Right atrium auricular region (tissue), 2 donors: ENCODE measurements around the gene CHRNE. TPM values are rescaled to one million over a fixed set of nuclear protein-coding genes. Genes with fewer than 3 reads are reported as not detected.

ENCODE experiments used
- DNase-seq: peaks from one replicate; pipeline ENCODE4 v3.0.0-alpha.2; 2019; ENCODE audit warnings: low spot score
- H3K27ac ChIP-seq, 2 donors: fragments of 200-600 bp; sonication (generic); 1 replicate in 1 of 2; 2 replicates in 1 of 2; pipeline ENCODE4 v1.5.1; 2016 to 2019
- H3K27me3 ChIP-seq, 2 donors: fragments of 200-600 bp; sonication (generic); one replicate each; pipeline versions ENCODE4 v1.5.1 to v1.6.0; 2017 to 2019
- H3K36me3 ChIP-seq: fragments of 200-600 bp; sonication (generic); one replicate; pipeline ENCODE4 v1.5.1; 2016
- H3K4me1 ChIP-seq, 2 donors: fragments of 200-600 bp; sonication (generic); one replicate each; pipeline versions ENCODE4 v1.5.1 to v1.6.0; 2017 to 2019
- H3K4me3 ChIP-seq, 2 donors: fragments of 200-600 bp; sonication (generic); 1 replicate in 1 of 2; 2 replicates in 1 of 2; pipeline ENCODE4 v1.5.1; 2017 to 2019; ENCODE audit warnings: mild to moderate bottlenecking in 1 of 2, moderate library complexity in 1 of 2
- H3K9me3 ChIP-seq, 2 donors: fragments of 200-600 bp; sonication (generic); one replicate each; pipeline ENCODE4 v1.5.1; 2019
- CTCF ChIP-seq, 2 donors: fragments of 200-600 bp; sonication (generic); IDR thresholded peaks; one replicate each; pipeline ENCODE4 v1.5.1; 2019; ENCODE audit warnings: antibody characterized with exemption in 2 of 2
- total RNA-seq, 2 donors: library from RNA; depleted of rRNA; stranded (reverse); fragments of >200 nt; gene quantifications; one replicate each; pipeline ENCODE4 v1.1.0, GENCODE V29; 2016

CHRNE gene
- total RNA-seq, 2 donors from 2014 or later = 49.3 to 167 TPM

GRCh38 chr17:4902540-4902939 lies 358 bp downstream of the CHRNE start:
- no peak for TF ChIP-seq CTCF (IDR thresholded peaks at IDR 0.05)
- Histone ChIP-seq H3K27ac (peak overlapping the region; percentile 82 to 89), H3K36me3 (peaks cover 8% of the 10 kb centered on the region), H3K4me3 (peak overlapping the region; percentile 26 to 53), H3K4me1 (peaks cover 0 to 54% of the 10 kb centered on the region in 2 donors), H3K9me3 (no peaks in the 10 kb centered on the region), H3K27me3 (no peaks in the 10 kb centered on the region)
- no peak for DNase-seq

GRCh38 chr17:4901648-4902344 lies 1.1 kb downstream of the CHRNE start:
- H3K4me3 ChIP-seq = peak overlapping the region; percentile 26 to 53
- no peaks in the 10 kb centered on the region for H3K27me3 ChIP-seq
- H3K27ac ChIP-seq = peak overlapping the region; percentile 82 to 89
- H3K36me3 ChIP-seq = peaks cover 10% of the 10 kb centered on the region
- TF ChIP-seq CTCF (IDR thresholded peaks at IDR 0.05) = no peak
- no peaks in the 10 kb centered on the region for H3K9me3 ChIP-seq
- no peak for DNase-seq
- peaks cover 0 to 54% of the 10 kb centered on the region in 2 donors for H3K4me1 ChIP-seq

- Histone ChIP-seq H3K27me3 (no peaks in the 10 kb centered on the region), H3K27ac (peak overlapping the region; percentile 82 to 89), H3K36me3 (peaks cover 16% of the 10 kb centered on the region), H3K4me3 (peak overlapping the region; percentile 26 to 53), H3K9me3 (no peaks in the 10 kb centered on the region), H3K4me1 (peaks cover 0 to 54% of the 10 kb centered on the region in 2 donors)
- DNase-seq = no peak
- no peak for TF ChIP-seq CTCF (IDR thresholded peaks at IDR 0.05)
Observed at GRCh38 chr17:4901108-4901647, 1.7 kb downstream of the CHRNE start.

GRCh38 chr17:4900231-4901107 lies 2.4 kb downstream of the CHRNE start:
- no peak for TF ChIP-seq CTCF (IDR thresholded peaks at IDR 0.05)
- DNase-seq = no peak
- H3K9me3 ChIP-seq = no peaks in the 10 kb centered on the region
- no peaks in the 10 kb centered on the region for H3K27me3 ChIP-seq
- H3K4me3 ChIP-seq = peak overlapping the region; percentile 42 to 53
- peaks cover 0 to 54% of the 10 kb centered on the region in 2 donors for H3K4me1 ChIP-seq
- H3K27ac ChIP-seq = peak overlapping the region; percentile 82 to 89
- peaks cover 23% of the 10 kb centered on the region for H3K36me3 ChIP-seq

GRCh38 chr17:4899341-4900230 lies 3.3 kb downstream of the CHRNE start, which contains the start of gene C17orf107:
TSS of gene C17orf107 (plus strand) at chr17:4899536. CDS start at chr17:4899763, 227 bp downstream.
- DNase-seq = peak; percentile 88
- Histone ChIP-seq H3K4me1 (peaks cover 0 to 54% of the 10 kb centered on the region in 2 donors), H3K9me3 (no peaks in the 10 kb centered on the region), H3K4me3 (peak within 1 kb of the TSS; percentile 42 to 53), H3K27ac (peak within 1 kb of the TSS; percentile 46 to 82), H3K36me3 (peaks cover 31% of the 10 kb centered on the region), H3K27me3 (no peaks in the 10 kb centered on the region)
- peak in 1 of 2 donors; percentile 10 for TF ChIP-seq CTCF (IDR thresholded peaks at IDR 0.05)
